ENCODE results near the gene COL15A1. TPM values are rescaled to one million over a fixed set of nuclear protein-coding genes. Genes with fewer than 3 reads are reported as not detected.

COL15A1 gene
- total and polyA plus RNA-seq, 4 donors = 21.4 to 94.4 (median 57.3) TPM

DNA sequence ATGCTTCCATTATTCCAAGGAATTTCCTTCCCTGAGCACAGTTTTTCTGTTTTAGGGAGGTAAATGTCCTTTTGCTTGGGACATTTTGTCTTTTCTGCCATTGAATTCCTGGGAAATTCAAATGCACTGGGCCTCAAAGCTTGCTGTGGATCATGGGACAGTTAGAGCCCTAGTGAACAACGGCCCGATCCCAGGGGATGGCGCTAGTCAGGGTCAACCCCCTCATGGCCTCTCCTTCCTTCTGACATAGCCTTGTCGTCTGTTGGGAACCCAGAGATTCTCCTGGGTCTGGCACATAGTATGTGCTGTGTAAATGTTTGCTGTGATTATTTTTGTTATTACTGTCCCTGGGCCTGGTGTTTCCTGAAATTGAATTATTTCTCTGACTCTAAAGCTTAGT lies 30.7 kb upstream of the COL15A1 start:
- no peak overlapping the region for H3K4me3 ChIP-seq (ENCODE audit: low read depth, low read length)
- no peak for DNase-seq (ENCODE audit: low read depth in 4 of 6, low spot score in 6 of 6)
- peaks cover 14% of the 10 kb centered on the region for H3K4me1 ChIP-seq (ENCODE audit: control insufficient read depth, insufficient read depth, low read length)
- no CpG with 5 or more reads among the region's 4 CpGs for WGBS (ENCODE audit: insufficient coverage)
- no peak overlapping the region for H3K27ac ChIP-seq (ENCODE audit: low read depth, low read length)
- H3K36me3 ChIP-seq (ENCODE audit: control insufficient read depth, insufficient read depth, low read length) = no peaks in the 10 kb centered on the region
- no peaks in the 10 kb centered on the region for H3K27me3 ChIP-seq (ENCODE audit: control insufficient read depth, insufficient read depth, low read length)
- no peaks in the 10 kb centered on the region for H3K9me3 ChIP-seq (ENCODE audit: control insufficient read depth, insufficient read depth, low read length)

GRCh38 chr9:98913705-98914104 lies 30.0 kb upstream of the COL15A1 start:
- Histone ChIP-seq H3K36me3 (ENCODE audit: control insufficient read depth, insufficient read depth, low read length) (no peaks in the 10 kb centered on the region), H3K9me3 (ENCODE audit: control insufficient read depth, insufficient read depth, low read length) (no peaks in the 10 kb centered on the region), H3K4me3 (ENCODE audit: low read depth, low read length) (no peak overlapping the region), H3K27ac (ENCODE audit: low read depth, low read length) (no peak overlapping the region), H3K4me1 (ENCODE audit: control insufficient read depth, insufficient read depth, low read length) (peaks cover 8% of the 10 kb centered on the region), H3K27me3 (ENCODE audit: control insufficient read depth, insufficient read depth, low read length) (no peaks in the 10 kb centered on the region)
- 91% methylated on average over 5 of the region's 7 CpGs for WGBS (ENCODE audit: insufficient coverage)
- no peak for DNase-seq (ENCODE audit: low read depth in 4 of 6, low spot score in 6 of 6)

DNA sequence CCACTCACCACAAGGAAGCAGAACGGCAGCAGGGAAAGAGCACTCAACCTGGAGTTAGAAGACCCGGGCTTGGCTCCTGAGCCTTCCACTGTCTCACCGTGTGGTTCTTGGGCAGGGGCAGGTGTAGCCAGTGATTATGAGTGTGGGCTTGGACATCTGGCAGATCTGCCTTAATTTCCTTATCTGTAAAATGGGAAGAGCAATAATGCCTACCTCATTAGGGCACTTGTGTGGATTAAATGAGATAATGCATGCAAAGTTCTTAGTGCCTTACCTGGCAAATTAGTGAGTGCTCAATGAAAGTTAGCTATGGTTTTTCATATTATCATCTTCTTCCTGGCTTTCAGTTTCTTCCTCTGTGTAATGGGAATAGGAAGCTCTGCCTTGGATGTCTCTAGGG lies 28.1 kb upstream of the COL15A1 start:
- H3K27ac ChIP-seq (ENCODE audit: low read depth, low read length) = no peak overlapping the region
- peaks cover 7% of the 10 kb centered on the region for H3K4me1 ChIP-seq (ENCODE audit: control insufficient read depth, insufficient read depth, low read length)
- H3K4me3 ChIP-seq (ENCODE audit: low read depth, low read length) = no peak overlapping the region
- H3K9me3 ChIP-seq (ENCODE audit: control insufficient read depth, insufficient read depth, low read length) = no peaks in the 10 kb centered on the region
- no peaks in the 10 kb centered on the region for H3K27me3 ChIP-seq (ENCODE audit: control insufficient read depth, insufficient read depth, low read length)
- no peaks in the 10 kb centered on the region for H3K36me3 ChIP-seq (ENCODE audit: control insufficient read depth, insufficient read depth, low read length)
- WGBS (ENCODE audit: insufficient coverage) = no CpG with 5 or more reads among the region's 3 CpGs
- no peak for DNase-seq (ENCODE audit: low read depth in 4 of 6, low spot score in 6 of 6)

DNA sequence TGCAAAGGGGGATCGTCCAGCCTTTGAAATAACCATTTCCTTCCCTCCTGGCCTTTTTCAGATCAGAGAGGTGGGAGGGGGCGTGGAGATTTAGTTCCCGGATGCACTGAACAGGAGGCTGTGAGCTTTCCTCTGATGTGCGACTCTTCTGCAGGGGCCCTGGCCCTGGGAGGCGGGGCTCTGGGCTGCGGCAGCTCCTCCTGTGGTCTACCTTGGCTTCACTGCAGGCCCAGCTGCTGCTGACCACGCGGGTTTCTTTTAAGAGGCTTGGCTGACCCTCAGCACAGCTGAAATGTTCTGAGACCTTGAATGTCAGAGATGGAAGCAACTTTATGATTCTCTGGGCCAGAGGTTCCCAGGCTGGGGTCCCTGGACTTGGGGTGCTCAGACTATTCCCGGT lies 27.0 kb upstream of the COL15A1 start:
- peaks cover 7% of the 10 kb centered on the region for H3K4me1 ChIP-seq (ENCODE audit: control insufficient read depth, insufficient read depth, low read length)
- no peaks in the 10 kb centered on the region for H3K36me3 ChIP-seq (ENCODE audit: control insufficient read depth, insufficient read depth, low read length)
- DNase-seq (ENCODE audit: low read depth in 4 of 6, low spot score in 6 of 6) = peak in 1 of 6 donors; percentile 60
- H3K9me3 ChIP-seq (ENCODE audit: control insufficient read depth, insufficient read depth, low read length) = no peaks in the 10 kb centered on the region
- WGBS (ENCODE audit: insufficient coverage) = 44% methylated on average over 8 of the region's 9 CpGs
- H3K27me3 ChIP-seq (ENCODE audit: control insufficient read depth, insufficient read depth, low read length) = no peaks in the 10 kb centered on the region
- H3K4me3 ChIP-seq (ENCODE audit: low read depth, low read length) = no peak overlapping the region
- H3K27ac ChIP-seq (ENCODE audit: low read depth, low read length) = no peak overlapping the region

DNA sequence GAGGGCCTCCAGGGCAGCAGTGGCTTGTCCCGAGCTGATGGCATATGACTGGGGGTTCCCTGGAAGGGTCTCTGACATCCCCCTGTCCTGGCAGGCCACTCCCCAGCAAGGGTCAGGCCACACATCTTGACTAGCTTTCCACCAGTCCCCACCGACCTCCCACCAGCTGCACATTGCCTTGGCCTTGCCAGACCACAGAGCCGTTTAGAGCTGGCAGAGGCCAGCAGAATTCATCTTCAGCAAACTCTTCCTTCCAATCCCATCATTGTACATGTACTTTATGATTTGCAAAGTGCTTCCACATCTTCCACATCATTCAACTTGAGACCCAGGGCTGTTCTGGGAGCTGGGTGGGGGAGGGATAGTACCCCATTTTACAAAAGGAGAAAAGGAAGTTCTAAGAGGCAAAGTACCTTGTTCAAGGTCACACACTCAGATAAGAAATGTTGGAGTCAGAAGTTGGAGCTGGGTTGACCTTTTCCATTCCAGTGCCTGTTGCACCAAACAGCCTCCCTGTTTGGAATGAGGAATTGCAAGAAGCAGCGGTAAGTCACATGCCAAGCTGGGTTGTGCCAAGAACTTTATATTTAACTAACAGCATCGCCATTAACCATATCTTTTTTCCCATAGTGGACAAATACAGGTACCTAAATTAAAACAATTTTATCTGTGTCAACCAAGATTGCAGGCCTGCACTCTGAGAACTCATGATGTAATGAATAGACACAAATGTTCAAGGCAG lies 25.8 kb upstream of the COL15A1 start:
- no peak for DNase-seq (ENCODE audit: low read depth in 4 of 6, low spot score in 6 of 6)
- Histone ChIP-seq H3K4me3 (ENCODE audit: low read depth, low read length) (no peak overlapping the region), H3K4me1 (ENCODE audit: control insufficient read depth, insufficient read depth, low read length) (peaks cover 7% of the 10 kb centered on the region), H3K9me3 (ENCODE audit: control insufficient read depth, insufficient read depth, low read length) (no peaks in the 10 kb centered on the region), H3K27me3 (ENCODE audit: control insufficient read depth, insufficient read depth, low read length) (no peaks in the 10 kb centered on the region), H3K27ac (ENCODE audit: low read depth, low read length) (peak overlapping the region; percentile 49), H3K36me3 (ENCODE audit: control insufficient read depth, insufficient read depth, low read length) (no peaks in the 10 kb centered on the region)
- 80% methylated on average over 1 of the region's 5 CpGs for WGBS (ENCODE audit: insufficient coverage)

DNA sequence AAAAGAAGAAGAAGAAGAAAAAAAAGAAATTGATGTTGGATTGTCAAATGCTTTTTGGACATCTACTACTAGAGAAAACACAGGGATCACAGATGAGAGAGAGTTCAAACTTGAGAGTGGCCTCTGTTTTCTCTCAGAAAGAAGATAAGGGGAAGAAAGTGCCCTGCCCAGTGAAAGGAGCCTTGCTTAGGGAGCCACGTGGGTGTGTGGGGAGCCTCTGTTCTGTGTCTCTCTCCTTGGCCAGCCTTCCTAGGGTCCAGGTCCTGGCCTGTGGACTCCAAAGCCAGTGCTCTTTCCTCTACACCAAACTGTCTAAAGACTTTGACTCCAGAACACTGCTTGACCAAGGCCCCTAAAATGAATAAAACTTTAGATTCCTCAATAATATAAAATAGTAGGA lies 22.0 kb upstream of the COL15A1 start:
- peaks cover 13% of the 10 kb centered on the region for H3K4me1 ChIP-seq (ENCODE audit: control insufficient read depth, insufficient read depth, low read length)
- no peaks in the 10 kb centered on the region for H3K27me3 ChIP-seq (ENCODE audit: control insufficient read depth, insufficient read depth, low read length)
- DNase-seq (ENCODE audit: low read depth in 4 of 6, low spot score in 6 of 6) = no peak
- H3K36me3 ChIP-seq (ENCODE audit: control insufficient read depth, insufficient read depth, low read length) = no peaks in the 10 kb centered on the region
- no peaks in the 10 kb centered on the region for H3K9me3 ChIP-seq (ENCODE audit: control insufficient read depth, insufficient read depth, low read length)
- H3K27ac ChIP-seq (ENCODE audit: low read depth, low read length) = peak overlapping the region; percentile 2
- no peak overlapping the region for H3K4me3 ChIP-seq (ENCODE audit: low read depth, low read length)
- no CpG with 5 or more reads among the region's 1 CpG for WGBS (ENCODE audit: insufficient coverage)

DNA sequence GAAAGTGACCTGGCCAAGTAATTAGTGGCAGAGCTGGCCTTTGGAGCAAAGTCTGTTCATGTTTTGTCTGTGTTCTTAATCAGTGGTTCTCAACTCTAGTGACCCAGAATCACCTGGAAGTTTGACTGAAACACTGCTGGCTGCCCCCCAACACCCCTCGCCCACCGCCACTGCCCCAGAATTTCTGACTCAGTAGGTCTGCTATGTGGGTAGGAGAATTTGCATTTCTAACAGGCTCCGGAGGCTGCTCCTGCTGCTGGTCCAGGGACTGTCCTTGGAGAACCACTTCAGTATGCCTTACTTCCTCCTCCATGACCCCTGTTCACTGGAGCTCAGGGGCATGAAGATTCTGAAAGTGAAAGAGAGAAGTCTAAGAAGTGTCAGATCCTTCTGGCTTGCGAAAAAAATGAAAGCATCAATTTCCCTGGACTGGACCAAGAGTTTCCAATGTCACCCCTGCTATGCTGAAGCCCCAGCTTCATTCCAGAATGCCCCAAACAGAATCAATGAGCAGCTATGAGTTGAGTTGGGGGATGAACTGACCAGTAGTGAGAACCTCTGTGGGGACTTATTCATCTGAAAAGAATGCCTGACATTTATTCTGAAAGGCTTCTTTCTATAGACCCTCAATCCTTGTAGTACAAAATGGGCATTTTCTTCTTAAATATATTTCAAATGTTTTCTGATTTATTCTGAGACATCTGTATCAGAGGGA lies 20.8 kb upstream of the COL15A1 start:
- peaks cover 12% of the 10 kb centered on the region for H3K4me1 ChIP-seq (ENCODE audit: control insufficient read depth, insufficient read depth, low read length)
- peak overlapping the region; percentile 79 for H3K27ac ChIP-seq (ENCODE audit: low read depth, low read length)
- DNase-seq (ENCODE audit: low read depth in 4 of 6, low spot score in 6 of 6) = no peak
- H3K36me3 ChIP-seq (ENCODE audit: control insufficient read depth, insufficient read depth, low read length) = no peaks in the 10 kb centered on the region
- H3K27me3 ChIP-seq (ENCODE audit: control insufficient read depth, insufficient read depth, low read length) = no peaks in the 10 kb centered on the region
- WGBS (ENCODE audit: insufficient coverage) = no CpG with 5 or more reads among the region's 4 CpGs
- no peaks in the 10 kb centered on the region for H3K9me3 ChIP-seq (ENCODE audit: control insufficient read depth, insufficient read depth, low read length)
- no peak overlapping the region for H3K4me3 ChIP-seq (ENCODE audit: low read depth, low read length)

DNA sequence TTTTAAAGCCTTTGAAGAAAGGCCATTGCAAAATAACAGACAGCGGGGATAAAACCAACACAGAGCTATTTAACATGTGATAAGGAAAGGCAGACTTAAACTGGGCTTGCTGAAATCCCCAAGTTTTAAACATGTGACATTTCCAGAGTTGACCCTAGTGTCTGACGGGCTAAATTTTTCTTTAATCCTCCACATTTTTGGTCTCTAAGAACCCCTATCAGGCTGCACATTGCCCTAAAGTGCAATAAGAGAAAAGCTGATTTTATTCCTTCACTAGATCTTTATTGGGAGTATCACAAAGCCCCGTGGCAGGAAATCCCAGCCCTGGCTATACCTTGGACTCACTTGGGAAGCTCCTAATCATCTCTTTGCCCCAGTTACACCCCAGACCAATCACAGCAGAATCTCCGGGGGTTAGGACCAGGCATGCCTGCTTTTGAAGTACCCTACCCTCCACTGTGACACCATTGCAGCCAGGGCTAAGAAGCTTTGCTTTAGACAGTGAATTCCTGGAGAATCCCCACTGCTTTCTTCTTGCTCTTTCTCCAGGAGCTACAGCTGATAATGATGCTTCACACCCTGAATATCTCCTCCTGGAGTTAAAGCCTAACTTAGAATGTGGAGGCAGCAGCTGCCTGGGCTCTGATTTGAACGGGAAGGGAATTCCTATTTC lies 20.1 kb upstream of the COL15A1 start:
- H3K27ac ChIP-seq (ENCODE audit: low read depth, low read length) = peak overlapping the region; percentile 79
- peaks cover 12% of the 10 kb centered on the region for H3K4me1 ChIP-seq (ENCODE audit: control insufficient read depth, insufficient read depth, low read length)
- DNase-seq (ENCODE audit: low read depth in 4 of 6, low spot score in 6 of 6) = no peak
- no peaks in the 10 kb centered on the region for H3K27me3 ChIP-seq (ENCODE audit: control insufficient read depth, insufficient read depth, low read length)
- WGBS (ENCODE audit: insufficient coverage) = 58% methylated on average over 3 of the region's 5 CpGs
- no peaks in the 10 kb centered on the region for H3K9me3 ChIP-seq (ENCODE audit: control insufficient read depth, insufficient read depth, low read length)
- H3K4me3 ChIP-seq (ENCODE audit: low read depth, low read length) = no peak overlapping the region
- H3K36me3 ChIP-seq (ENCODE audit: control insufficient read depth, insufficient read depth, low read length) = no peaks in the 10 kb centered on the region

GRCh38 chr9:98924946-98925820 lies 18.5 kb upstream of the COL15A1 start:
- Histone ChIP-seq H3K27me3 (ENCODE audit: control insufficient read depth, insufficient read depth, low read length) (no peaks in the 10 kb centered on the region), H3K9me3 (ENCODE audit: control insufficient read depth, insufficient read depth, low read length) (no peaks in the 10 kb centered on the region), H3K27ac (ENCODE audit: low read depth, low read length) (no peak overlapping the region), H3K36me3 (ENCODE audit: control insufficient read depth, insufficient read depth, low read length) (no peaks in the 10 kb centered on the region), H3K4me3 (ENCODE audit: low read depth, low read length) (no peak overlapping the region), H3K4me1 (ENCODE audit: control insufficient read depth, insufficient read depth, low read length) (peaks cover 12% of the 10 kb centered on the region)
- no peak for DNase-seq (ENCODE audit: low read depth in 4 of 6, low spot score in 6 of 6)
- WGBS (ENCODE audit: insufficient coverage) = 79% methylated on average over 15 of the region's 15 CpGs
